Measurements from ENCODE around the gene PRC1.

PRC1 gene

GRCh38 chr15:90959894-90960293, 34.4 kb downstream of the PRC1 start:
- H3K27ac ChIP-seq, result no peak overlapping the region
- TF ChIP-seq, protein P1, sequence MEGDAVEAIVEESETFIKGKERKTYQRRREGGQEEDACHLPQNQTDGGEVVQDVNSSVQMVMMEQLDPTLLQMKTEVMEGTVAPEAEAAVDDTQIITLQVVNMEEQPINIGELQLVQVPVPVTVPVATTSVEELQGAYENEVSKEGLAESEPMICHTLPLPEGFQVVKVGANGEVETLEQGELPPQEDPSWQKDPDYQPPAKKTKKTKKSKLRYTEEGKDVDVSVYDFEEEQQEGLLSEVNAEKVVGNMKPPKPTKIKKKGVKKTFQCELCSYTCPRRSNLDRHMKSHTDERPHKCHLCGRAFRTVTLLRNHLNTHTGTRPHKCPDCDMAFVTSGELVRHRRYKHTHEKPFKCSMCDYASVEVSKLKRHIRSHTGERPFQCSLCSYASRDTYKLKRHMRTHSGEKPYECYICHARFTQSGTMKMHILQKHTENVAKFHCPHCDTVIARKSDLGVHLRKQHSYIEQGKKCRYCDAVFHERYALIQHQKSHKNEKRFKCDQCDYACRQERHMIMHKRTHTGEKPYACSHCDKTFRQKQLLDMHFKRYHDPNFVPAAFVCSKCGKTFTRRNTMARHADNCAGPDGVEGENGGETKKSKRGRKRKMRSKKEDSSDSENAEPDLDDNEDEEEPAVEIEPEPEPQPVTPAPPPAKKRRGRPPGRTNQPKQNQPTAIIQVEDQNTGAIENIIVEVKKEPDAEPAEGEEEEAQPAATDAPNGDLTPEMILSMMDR (IDR thresholded peaks at IDR 0.05), result no peak
- no peak for TF ChIP-seq ZFX (IDR thresholded peaks at IDR 0.05; ENCODE audit: borderline replicate concordance)

GRCh38 chr15:90959028-90959595, 35.2 kb downstream of the PRC1 start:
- TF ChIP-seq ZFX (IDR thresholded peaks at IDR 0.05; ENCODE audit: borderline replicate concordance), result no peak
- TF ChIP-seq, protein P1 (IDR thresholded peaks at IDR 0.05), result no peak
- no peak overlapping the region for H3K27ac ChIP-seq

- H3K27ac ChIP-seq, result no peak overlapping the region
- TF ChIP-seq, protein P1 (IDR thresholded peaks at IDR 0.05), result no peak
- no peak for TF ChIP-seq ZFX (IDR thresholded peaks at IDR 0.05; ENCODE audit: borderline replicate concordance)
These were observed 36.5 kb downstream of the PRC1 start for GRCh38 chr15:90957791-90958190.

DNA sequence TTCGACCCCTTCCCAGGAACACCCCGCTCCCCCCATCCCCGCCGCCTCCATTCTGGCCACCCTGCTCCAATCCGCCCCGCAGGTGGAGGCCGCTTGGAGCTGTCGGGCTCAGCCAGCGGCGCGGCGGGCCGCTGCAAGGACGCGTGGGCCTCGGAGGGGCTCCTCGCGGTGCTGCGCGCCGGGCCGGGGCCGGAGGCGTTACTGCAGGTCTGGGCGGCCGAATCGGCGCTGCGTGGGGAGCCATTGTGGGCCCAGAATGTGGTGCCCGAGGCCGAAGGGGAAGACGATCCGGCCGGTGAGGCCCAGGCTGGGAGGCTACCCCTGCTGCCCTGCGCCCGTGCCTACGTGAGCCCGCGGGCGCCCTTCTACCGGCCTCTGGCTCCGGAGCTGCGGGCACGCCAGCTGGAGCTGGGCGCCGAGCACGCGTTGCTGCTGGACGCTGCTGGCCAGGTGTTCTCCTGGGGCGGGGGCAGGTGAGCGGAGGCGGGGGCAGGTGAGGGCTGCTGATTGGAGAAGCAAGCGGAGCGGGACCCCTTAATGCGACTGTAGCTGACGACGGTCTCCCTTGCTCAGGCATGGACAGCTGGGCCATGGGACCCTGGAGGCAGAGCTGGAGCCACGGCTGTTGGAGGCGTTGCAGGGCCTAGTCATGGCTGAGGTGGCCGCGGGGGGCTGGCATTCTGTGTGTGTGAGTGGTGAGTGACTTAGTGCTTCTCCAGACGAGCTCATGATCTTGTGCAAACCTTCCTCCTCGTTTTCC, 37.1 kb downstream of the PRC1 start:
- no peak for TF ChIP-seq ZFX (IDR thresholded peaks at IDR 0.05; ENCODE audit: borderline replicate concordance)
- TF ChIP-seq, protein P1 (IDR thresholded peaks at IDR 0.05), result no peak
- peak overlapping the region; percentile 57 for H3K27ac ChIP-seq

DNA sequence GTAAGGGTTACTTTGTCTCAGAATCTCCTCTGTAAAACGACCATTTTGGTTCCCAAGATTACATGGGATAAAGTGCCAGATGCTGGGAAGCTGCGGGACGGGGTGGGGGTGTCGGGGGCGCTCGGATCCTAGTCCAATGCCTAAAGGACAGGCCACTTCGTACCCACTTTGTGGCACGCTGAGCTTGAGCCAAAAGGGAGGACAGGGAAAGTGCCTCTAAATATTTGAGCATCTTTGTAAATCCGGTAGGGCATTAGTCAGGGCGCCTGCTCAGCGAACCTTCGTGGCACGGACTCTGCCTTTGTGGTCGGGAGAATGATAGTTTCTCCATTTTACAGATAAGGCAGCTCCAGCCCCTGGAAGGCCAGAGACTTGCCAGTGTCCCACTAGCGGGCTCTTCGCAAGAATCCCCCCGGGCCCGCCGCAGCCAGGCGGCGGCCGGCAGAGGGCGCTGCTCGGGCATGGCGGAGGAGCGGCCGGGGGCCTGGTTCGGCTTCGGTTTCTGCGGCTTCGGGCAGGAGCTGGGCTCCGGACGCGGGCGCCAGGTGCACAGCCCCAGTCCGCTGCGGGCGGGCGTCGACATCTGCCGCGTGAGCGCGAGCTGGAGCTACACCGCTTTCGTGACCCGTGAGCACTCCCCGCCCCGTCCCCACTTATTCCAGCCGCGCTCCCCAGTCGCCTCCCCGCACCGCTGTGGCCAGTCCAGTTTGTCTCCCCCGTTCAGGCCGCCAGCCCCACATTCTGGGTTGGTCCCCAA, 37.9 kb downstream of the PRC1 start:
- no peak for TF ChIP-seq ZFX (IDR thresholded peaks at IDR 0.05; ENCODE audit: borderline replicate concordance)
- TF ChIP-seq, protein P1 (IDR thresholded peaks at IDR 0.05), result peak; percentile 97
- H3K27ac ChIP-seq, result peak overlapping the region; percentile 57

DNA sequence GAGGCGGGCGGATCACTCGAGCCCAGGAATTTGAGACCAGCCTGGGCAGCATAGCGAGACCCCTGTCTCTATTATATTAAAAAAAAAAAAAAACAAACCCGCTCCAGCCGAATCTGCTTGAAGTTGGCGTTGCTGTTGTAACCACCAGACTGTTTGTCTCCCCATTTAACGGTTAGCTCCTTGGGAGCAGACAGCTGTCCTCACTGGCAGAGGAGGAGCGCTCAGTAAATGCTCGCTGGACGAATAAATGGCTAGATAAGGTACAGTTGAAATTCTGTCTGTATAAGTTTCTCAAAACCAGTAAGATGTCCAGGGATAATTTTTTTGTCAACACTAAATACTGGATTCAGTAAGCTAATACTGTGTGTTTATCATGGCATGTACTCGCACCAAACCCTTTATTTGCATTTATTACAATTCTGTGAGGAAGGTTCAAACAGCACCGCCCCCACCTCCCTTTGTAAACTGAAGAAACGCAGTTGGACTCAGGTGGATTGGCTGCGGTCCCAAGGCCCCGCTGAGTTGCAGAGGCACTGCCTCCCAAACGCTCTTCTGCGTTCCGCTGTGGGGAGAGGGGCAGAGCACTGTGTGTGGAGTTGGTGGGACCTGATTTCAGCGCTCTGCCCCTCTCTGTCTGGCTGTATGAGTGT, 38.6 kb downstream of the PRC1 start:
- H3K27ac ChIP-seq, result peak overlapping the region; percentile 57

More for the DNA sequence above, 38.6 kb downstream of the PRC1 start:
- TF ChIP-seq, protein P1 (IDR thresholded peaks at IDR 0.05), result no peak
- no peak for TF ChIP-seq ZFX (IDR thresholded peaks at IDR 0.05; ENCODE audit: borderline replicate concordance)

Measured in 22Rv1 (cell line).